HG02763 (cell line): ENCODE results near the gene MIEF2.
"Not testable (repeated sequence)": the region's sequence is repeated elsewhere in the genome, so short reads cannot be mapped to it uniquely, and the experiment has no call there.

Experiments used
- ATAC-seq: cut with Tn5 transposase; IDR thresholded peaks from one replicate; pipeline ENCODE4 v1.9.1; 2021; ENCODE audit warnings: mild to moderate bottlenecking, moderate library complexity; ENCODE audit not compliant: unreplicated experiment

MIEF2 gene

DNA sequence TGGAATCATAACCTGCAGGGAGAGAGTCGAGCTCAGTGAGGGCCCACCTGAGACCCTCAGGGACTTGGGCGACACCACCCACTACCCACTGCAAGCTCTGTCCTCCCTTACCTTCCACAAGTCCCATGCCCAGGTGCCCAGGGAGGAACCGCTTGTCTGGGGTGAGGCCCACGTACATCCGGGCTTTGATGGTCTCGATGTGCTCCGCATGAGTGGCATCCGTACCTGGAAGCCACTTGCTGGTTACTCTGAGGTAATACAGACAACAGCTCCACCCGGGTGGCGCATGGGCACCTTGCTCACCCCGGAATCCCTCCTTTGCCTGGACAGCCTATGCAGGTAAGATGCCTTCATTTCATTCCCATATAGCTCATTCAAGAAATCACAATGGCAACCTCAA is 24.8 kb downstream of the MIEF2 start:
- no peak for ATAC-seq

DNA sequence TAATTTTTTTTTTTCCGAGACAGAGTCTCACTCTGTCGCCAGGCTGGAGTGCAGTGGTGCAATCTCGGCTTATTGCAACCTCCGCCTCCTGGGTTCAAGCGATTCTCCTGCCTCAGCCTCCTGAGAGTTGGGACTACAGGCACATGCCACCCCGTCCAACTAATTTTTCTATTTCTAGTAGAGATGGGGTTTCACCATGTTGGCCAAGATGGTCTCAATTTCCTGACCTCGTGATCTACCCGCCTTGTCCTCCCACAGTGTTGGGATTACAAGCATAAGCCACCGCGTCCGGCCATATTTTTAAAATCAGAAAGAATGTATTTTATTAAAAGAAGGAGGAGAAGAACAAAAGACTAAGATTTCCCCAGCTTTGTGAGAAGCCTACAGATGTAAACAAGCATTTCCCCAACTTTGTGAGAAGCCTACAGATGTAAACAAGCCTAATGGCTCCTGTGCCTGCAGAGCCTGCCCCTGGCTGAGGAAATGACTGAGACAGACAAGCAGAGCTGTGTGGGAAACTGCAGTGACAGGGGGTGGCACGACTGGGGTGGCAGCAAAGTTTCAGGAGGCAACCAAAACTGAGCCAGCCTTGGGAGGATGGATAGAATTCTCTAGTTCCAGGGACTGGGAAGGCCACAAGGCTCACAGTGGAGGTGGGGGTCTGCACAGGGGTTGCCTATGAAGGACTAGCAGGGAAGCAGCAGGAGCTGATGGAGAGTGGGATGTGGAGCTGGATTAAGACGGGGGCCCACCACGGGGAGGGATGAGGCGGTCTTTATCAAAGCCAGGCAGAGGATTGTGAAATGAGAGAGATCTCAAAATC is 31.5 kb downstream of the MIEF2 start:
- no peak for ATAC-seq

DNA sequence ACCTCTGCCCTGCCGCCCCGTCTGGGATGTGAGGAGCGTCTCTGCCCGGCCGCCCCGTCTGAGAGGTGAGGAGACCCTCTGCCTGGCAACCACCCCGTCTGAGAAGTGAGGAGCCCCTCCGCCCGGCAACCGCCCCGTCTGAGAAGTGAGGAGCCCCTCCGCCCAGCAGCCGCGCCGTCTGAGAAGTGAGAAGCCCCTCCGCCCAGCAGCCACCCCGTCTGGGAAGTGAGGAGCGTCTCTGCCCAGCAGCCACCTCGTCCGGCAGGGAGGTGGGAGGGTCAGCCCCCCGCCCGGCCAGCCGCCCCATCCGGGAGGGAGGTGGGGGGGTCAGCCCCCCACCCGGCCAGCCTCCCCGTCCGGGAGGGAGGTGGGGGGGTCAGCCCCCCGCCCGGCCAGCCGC is 37.6 kb downstream of the MIEF2 start:
- not testable (repeated sequence) for ATAC-seq

DNA sequence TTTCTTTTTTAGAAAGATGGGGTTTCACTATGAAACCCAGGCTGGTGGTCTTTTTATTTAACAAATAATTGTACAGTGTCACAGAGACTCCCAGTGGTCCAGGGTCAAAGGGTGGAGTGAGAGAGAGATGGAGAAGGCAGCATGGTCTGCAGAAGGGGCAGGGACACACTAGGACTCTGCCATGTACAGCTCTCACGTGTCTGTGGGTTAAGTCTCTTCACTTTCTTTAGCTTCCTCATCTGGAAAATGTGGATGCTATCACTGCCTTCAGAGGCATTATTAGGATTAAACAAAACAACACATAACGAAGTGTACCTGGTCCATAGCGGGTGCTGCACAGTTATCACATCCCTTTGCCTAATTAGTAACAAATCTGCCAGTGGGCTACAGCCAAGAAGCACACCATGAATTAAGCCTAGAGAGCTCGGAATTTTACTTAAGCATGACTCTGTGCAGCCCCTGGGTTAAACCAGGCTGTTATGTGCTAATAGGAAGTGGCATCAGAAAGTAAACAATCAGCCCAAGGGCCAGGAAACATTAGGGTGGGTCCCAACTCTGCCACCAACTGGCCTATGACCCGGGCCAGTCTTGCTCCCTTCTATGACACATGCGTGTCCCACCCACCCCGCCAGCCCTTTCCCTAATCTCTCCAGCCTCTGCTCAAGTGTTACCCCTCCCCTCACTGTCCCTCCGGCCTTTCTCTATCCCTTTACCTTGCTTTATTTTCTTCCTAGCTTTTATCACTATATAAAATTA is 40.4 kb downstream of the MIEF2 start:
- no peak for ATAC-seq

DNA sequence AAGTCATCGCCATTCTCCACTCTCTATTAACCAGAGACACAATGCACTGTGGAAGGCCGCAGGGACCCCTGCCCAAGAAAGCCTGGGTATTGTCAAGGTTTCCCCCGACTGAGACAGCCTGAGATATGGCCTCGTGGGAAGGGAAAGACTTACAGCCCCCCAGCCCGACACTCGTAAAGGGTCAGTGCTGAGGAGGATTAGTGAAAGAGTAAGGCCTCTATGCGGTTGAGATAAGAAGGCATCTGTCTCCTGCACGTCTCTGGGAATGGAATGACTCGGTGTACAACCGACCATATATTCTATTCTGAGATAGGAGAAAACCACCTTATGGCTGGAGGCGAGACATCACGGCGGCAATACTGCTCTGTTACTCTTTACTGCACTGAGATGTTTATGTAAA is 42.7 kb downstream of the MIEF2 start:
- not testable (repeated sequence) for ATAC-seq

DNA sequence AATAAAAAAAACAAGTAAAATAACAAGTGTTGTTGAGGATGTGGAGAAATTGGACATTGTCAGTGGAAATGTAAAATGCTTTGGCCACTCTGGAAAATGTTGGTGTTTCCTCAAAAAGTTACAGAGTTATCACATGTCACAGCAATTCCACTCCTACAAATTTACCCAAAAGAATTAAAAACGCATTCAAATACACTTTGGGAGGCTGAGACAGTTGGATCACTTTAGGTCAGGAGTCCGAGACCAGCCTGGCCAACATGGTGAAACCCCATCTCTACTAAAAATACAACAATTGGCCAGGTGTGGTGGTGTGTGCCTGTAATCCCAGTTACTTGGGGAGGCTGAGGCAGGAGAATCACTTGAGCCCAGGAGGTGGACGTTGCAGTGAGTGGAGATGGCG is 48.7 kb downstream of the MIEF2 start:
- ATAC-seq = no peak

DNA sequence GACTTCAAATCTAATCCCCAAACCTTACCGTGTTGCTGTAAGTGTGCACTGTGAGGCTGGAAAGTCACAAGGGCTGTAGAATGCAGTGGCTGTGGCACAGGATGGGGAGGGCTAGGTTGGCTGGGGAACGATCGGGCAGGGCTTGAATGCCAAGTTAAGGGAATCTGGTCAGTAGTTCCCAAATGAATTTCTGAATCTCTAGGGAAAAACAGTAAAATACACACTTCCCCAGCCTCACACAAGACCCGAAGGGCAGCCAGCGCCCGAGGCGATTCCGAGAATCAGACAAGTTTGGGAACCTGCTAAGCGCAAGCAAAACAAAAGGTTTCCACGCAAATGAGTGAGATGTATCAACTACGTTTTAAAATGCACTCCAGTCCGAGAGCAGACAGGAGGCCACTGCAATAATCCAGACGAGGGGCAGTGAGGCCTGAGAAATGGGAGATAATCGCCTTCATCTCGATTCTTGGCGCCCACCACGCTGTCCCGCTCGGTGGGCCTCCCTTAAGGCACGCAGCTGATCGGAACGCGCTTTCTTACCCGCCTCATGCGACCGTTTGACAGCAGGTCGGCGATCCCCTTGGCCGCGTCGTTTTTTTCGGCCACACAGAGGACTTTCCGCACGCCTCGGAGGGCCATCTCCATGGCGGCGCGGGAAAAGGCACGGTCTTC is 53.7 kb downstream of the MIEF2 start:
- ATAC-seq = peak; percentile 4

DNA sequence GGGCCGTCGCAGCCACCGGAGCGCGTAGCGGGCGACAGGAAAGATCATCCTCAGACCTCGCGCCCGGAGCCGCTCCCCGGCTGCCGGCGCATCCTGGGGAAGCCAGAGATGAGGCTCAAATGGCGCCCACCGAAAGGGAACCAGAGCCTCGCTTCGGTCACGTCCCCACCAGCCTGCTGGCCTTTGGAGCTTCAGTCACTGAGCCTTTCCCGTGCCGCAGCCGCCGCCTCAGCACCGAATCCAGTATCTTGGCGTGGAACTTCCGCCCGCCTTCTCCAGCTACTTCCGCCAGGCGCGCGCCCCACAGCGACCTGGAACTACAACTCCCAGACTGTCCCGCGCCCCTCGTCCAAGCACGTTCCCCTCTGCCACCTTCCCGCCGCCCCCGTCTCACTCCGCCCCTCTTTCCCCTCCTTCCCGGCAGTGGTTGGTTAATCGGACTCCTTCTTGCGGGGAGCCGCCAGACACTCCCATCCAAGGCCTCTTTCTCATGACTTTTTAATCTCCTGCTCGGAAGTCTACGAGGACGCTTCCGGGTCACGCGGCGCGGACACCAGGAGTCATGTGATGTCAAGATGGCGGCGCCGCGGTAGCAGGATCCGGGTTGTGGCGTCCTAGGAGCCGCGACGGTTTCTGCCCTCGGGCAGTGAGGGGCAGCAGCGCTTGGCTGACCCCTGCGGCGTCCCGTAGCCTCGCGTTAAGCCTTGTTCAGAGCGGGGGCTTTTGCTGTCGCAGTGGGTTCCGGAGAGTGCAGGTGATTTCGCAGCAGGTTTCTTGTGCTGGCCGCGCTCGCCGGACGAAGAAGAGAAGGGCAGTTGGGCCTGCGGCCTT is 54.5 kb downstream of the MIEF2 start, which contains the start of the genes SMCR8 and TOP3A:
TSS of gene SMCR8 (plus strand) at position 563 of the 831 bp plus-strand sequence. CDS start 497 bp downstream, outside the sequence.
TSS of gene TOP3A (minus strand) at position 264 of the 831 bp plus-strand sequence. CDS start at position 48, 216 bp downstream.
- ATAC-seq = peak; percentile 82

DNA sequence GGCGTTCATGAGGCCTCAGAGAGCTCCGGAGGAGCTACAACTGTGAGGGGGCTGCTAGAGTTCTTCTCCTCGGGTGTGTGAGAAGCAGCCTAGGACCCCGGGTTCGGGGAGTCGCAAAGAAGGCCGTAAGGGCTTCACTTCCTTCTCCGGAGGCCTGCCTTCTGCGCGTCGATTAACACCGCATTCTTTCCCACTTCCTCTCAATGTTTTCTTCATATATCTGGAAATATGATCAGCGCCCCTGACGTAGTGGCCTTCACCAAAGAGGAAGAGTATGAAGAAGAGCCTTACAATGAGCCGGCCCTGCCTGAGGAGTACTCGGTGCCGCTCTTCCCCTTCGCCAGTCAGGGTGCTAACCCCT is 55.1 kb downstream of the MIEF2 start:
- ATAC-seq = peak; percentile 2

DNA sequence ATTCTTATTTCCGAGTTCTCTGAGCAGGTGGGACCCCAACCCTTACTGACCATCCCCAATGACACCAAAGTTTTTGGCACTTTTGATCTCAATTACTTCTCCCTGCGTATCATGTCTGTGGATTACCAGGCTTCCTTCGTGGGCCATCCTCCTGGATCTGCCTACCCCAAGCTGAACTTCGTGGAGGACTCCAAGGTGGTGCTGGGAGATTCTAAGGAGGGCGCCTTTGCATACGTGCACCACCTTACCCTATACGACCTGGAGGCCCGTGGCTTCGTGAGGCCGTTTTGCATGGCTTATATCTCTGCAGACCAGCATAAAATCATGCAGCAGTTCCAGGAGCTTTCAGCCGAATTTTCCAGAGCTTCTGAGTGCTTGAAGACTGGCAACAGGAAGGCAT is 55.5 kb downstream of the MIEF2 start:
- ATAC-seq = no peak
